Mucosa of descending colon (tissue), 3 donors: ENCODE measurements around the gene GMDS. TPM values are rescaled to one million over a fixed set of nuclear protein-coding genes. Genes with fewer than 3 reads are reported as not detected.

Source experiments
- ATAC-seq: fragments of 200-7000 bp; cut with Tn5 transposase; one replicate; pipeline ENCODE4 v1.9.1; 2020; ENCODE audit warnings: mild to moderate bottlenecking, moderate library complexity
- DNase-seq, 3 donors: peaks; one replicate each; pipeline ENCODE4 v3.0.0-alpha.2; 2020
- H3K36me3 ChIP-seq: fragments of 200-600 bp; one replicate; pipeline ENCODE4 v1.8.0; 2021; ENCODE audit warnings: low read depth, mild to moderate bottlenecking
- H3K4me1 ChIP-seq: fragments of 200-600 bp; one replicate; pipeline ENCODE4 v1.8.0; 2021; ENCODE audit warnings: low read depth, mild to moderate bottlenecking
- H3K4me3 ChIP-seq: fragments of 200-600 bp; one replicate; pipeline ENCODE4 v1.8.0; 2021; ENCODE audit warnings: mild to moderate bottlenecking
- H3K9me3 ChIP-seq: fragments of 200-600 bp; one replicate; pipeline ENCODE4 v1.8.0; 2021; ENCODE audit warnings: mild to moderate bottlenecking
- intact Hi-C, 2 donors: fragments of 100-400 bp; cut with DNase I in 1 of 2; cut with micrococcal nuclease in 1 of 2; formaldehyde crosslinking; loops; one replicate each; pipeline versions ENCODE4 v1.11.0 to v1.11.1; 2022; cut with DNase I, micrococcal nuclease
- total RNA-seq, 3 donors: library from RNA; stranded (reverse); fragmentation: NEBNext Ultra II Directional in 2 of 3; extraction: Animal tissue kit (Norgen Biotek cat#: 25700) in 2 of 3; gene quantifications; one replicate each; pipeline versions ENCODE4 v1.2.1 to v1.2.4, GENCODE V29; 2021 to 2023
- TF ChIP-seq, protein P1 (sequence below): fragments of 200-600 bp; IDR thresholded peaks from one replicate; pipeline ENCODE4 v1.8.0; 2022; ENCODE audit warnings: antibody characterized with exemption, mild to moderate bottlenecking
- donor health status: DM: no; HTN: no; CAD: no; lungs with moderate emphysema.
- donor health status: DM: no; HTN: no; CAD: no.
- donor health status: DM: no; HTN: yes; CAD: no.

Gene GMDS
- total RNA-seq, 3 donors from 2014 or later: 68.0 to 228 (median 135) TPM

DNA sequence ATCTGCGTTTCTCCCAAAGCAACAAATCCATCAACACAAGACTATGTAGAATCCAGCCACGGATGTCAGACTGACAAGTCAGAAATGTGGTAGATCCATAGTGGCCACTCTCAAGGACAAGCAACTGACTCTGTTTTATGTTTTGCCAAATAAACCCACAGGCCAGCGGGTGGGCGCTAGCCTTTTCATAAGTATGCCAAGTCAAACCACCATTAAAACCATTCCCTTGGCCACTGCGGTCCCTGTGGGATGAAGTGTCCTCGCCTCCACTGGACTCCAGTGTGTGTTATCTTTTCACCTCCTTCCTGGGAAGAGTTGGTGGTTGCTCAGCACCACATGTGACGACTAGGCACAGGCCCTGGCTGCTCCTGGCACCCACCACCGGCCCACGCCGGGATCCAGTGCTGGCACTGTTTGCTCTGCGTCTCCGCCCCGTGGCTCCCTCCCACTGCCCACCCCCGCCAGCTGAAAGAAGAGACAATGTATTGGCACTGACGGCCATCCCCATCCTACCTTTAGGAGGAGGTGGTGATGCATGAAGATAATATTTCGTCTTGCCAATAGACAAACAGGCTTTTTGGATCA is 532.3 kb downstream of the GMDS start:
- no peak for DNase-seq
- intact Hi-C loops: no loop called here
- H3K4me3 ChIP-seq: no peak overlapping the region
- ATAC-seq: no peak
- TF ChIP-seq, protein P1, sequence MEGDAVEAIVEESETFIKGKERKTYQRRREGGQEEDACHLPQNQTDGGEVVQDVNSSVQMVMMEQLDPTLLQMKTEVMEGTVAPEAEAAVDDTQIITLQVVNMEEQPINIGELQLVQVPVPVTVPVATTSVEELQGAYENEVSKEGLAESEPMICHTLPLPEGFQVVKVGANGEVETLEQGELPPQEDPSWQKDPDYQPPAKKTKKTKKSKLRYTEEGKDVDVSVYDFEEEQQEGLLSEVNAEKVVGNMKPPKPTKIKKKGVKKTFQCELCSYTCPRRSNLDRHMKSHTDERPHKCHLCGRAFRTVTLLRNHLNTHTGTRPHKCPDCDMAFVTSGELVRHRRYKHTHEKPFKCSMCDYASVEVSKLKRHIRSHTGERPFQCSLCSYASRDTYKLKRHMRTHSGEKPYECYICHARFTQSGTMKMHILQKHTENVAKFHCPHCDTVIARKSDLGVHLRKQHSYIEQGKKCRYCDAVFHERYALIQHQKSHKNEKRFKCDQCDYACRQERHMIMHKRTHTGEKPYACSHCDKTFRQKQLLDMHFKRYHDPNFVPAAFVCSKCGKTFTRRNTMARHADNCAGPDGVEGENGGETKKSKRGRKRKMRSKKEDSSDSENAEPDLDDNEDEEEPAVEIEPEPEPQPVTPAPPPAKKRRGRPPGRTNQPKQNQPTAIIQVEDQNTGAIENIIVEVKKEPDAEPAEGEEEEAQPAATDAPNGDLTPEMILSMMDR: no peak
- no peaks in the 10 kb centered on the region for H3K36me3 ChIP-seq
- no peaks in the 10 kb centered on the region for H3K4me1 ChIP-seq
- H3K9me3 ChIP-seq: no peaks in the 10 kb centered on the region

DNA sequence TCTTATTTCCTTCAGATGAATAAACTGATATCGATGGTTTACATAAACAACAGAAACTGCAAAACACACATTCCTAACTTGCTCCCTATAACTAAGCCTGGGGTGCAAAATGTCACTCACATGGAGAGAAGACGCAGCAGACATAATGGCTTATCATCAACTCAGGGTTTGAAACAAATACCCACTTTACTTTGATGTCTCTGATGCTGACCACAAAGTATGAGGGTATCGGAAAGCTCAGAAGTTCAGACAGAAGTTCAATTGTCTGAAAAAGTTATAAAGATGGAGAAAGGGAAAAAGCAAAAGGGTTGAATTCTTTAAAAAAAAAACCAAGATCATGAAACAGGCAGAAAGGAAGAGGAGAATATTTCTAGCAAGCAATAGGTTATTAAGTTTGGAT is 533.0 kb downstream of the GMDS start:
- TF ChIP-seq, protein P1: no peak
- no peaks in the 10 kb centered on the region for H3K9me3 ChIP-seq
- no peaks in the 10 kb centered on the region for H3K4me1 ChIP-seq
- no peak overlapping the region for H3K4me3 ChIP-seq
- DNase-seq: no peak
- no peaks in the 10 kb centered on the region for H3K36me3 ChIP-seq
- intact Hi-C loops: no loop called here
- ATAC-seq: no peak

DNA sequence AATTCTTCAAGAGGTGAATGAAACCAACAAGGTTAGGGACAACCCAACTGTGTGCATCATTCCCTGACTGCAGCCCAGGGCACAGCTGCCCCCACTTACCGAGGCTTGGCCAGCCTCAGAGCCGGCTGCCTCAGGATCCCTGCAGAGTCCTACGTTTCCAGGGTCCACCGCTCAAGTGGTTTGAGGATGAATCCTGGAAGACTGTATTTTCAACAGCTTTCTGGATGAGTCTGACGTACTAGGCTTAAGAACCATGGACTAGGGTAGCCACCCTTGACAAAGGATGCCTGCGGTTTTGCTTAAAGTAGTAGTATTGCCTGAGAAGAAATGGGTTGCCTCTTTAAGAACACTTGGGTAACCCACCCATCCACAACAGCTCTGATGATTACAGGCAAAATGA is 534.3 kb downstream of the GMDS start:
- no peak for DNase-seq
- intact Hi-C loops: no loop called here

DNA sequence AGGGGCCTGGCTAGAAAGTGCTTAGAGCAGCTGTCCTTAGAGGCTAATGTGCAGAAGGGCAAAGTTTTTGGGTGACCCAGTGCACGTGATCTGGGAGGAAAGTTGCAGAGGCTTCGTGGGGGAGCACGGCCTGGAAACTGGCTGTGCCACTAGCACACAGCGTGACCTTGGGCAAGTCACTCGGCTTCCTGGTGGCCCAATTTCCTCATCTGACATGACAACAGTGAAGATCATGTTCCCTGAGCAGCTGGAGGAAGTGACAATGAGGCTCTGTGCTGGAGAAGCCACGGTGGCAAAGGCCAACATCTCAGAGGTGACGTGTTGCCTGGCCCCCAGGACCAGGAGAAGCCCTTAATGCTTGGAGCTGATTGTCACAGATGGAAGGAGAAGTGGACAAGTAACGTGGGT is 536.2 kb downstream of the GMDS start:
- intact Hi-C loops: no loop called here
- Histone ChIP-seq H3K4me1 (no peaks in the 10 kb centered on the region), H3K4me3 (no peak overlapping the region), H3K9me3 (no peaks in the 10 kb centered on the region), H3K36me3 (no peaks in the 10 kb centered on the region)
- ATAC-seq (peak; percentile 33), DNase-seq (no peak)
- TF ChIP-seq, protein P1: no peak

More for the DNA sequence above, 534.3 kb downstream of the GMDS start:
- H3K9me3 ChIP-seq: no peaks in the 10 kb centered on the region
- no peak overlapping the region for H3K4me3 ChIP-seq
- no peaks in the 10 kb centered on the region for H3K4me1 ChIP-seq
- TF ChIP-seq, protein P1: no peak
- ATAC-seq: no peak
- no peaks in the 10 kb centered on the region for H3K36me3 ChIP-seq

DNA sequence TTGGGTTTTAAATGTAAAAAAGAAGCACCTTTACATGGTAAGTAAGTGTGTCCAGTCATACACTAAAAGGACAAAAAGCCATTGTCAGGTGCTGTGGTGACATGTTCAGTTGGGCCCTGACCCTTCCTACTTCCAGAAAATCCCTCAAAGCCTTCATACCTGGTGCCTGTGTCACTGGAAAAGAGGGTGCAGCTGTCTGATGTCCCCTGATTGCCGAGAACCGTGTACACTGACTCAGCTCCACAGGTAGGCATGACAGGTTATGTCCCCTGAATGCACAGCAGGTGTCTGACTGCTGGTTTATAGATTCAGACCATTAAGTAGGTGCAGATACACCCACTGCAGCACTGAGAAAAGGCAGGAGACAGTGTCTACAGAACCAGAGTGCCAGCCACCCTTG is 536.6 kb downstream of the GMDS start:
- TF ChIP-seq, protein P1: no peak
- intact Hi-C loops: no loop called here
- ATAC-seq: no peak
- Histone ChIP-seq H3K4me3 (no peak overlapping the region), H3K9me3 (no peaks in the 10 kb centered on the region), H3K36me3 (no peaks in the 10 kb centered on the region), H3K4me1 (no peaks in the 10 kb centered on the region)
- no peak for DNase-seq

DNA sequence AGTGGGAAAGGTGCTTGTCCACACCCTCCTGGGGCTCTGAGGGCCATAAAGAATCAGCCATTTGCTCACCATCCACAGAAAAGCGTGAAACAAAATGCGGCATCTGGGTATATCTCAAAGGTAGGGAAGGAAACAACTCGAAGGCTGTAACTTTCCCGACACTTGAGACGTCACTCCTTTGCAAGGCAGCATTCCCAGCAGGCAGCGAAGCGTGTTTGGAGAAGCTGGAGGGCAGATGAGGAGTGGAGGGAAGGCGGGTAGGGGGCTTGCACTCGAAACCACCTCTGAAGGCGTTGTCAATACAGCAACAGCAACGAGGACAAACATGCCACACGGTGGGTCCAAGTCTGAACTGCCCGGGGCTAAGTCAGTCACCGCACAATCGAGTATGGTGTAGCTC is 537.3 kb downstream of the GMDS start:
- TF ChIP-seq, protein P1: no peak
- H3K4me1 ChIP-seq: no peaks in the 10 kb centered on the region
- ATAC-seq (no peak), DNase-seq (no peak)
- H3K36me3 ChIP-seq: no peaks in the 10 kb centered on the region
- intact Hi-C loops: no loop called here
- H3K4me3 ChIP-seq: no peak overlapping the region
- no peaks in the 10 kb centered on the region for H3K9me3 ChIP-seq
